CD8-positive, alpha-beta memory T cell (primary cell): ENCODE data around the gene POU2F3. TPM values are rescaled to one million over a fixed set of nuclear protein-coding genes. Genes with fewer than 3 reads are reported as not detected.

ENCODE experiments used
- CTCF ChIA-PET: fragments of 350-600 bp; sonication (Branson Sonifier 250); formaldehyde crosslinking; loops from one replicate; lab custom pipeline; 2021; ENCODE audit warnings: antibody characterized with exemption; lab: Charles Lee
- POLR2A ChIA-PET: fragments of 350-600 bp; sonication (Branson Sonifier 250); formaldehyde crosslinking; loops from one replicate; lab custom pipeline; 2021; ENCODE audit warnings: antibody characterized with exemption; lab: Charles Lee
- DNase-seq, 5 donors: peaks; one replicate each; pipeline versions ENCODE4 v3.0.0 to v3.0.0-alpha.2; 2020 to 2022; ENCODE audit warnings: mixed read lengths in 1 of 5
- H3K27ac ChIP-seq: one replicate; pipeline ENCODE4 v1.7.0; 2013; ENCODE audit warnings: low read depth, mild to moderate bottlenecking, low read length, moderate library complexity
- H3K27me3 ChIP-seq: 2 replicates; pipeline ENCODE4 v1.7.0; 2013; ENCODE audit warnings: low read length, mild to moderate bottlenecking; ENCODE audit not compliant: insufficient read depth, poor library complexity, severe bottlenecking
- H3K36me3 ChIP-seq: 2 replicates; pipeline ENCODE4 v1.7.0; 2013; ENCODE audit warnings: mild to moderate bottlenecking, low read length, moderate library complexity; ENCODE audit not compliant: insufficient read depth
- H3K4me1 ChIP-seq: 2 replicates; pipeline ENCODE4 v1.7.0; 2013; ENCODE audit warnings: mild to moderate bottlenecking, low read length, moderate library complexity; ENCODE audit not compliant: insufficient read depth
- H3K4me3 ChIP-seq: 2 replicates; pipeline ENCODE4 v1.7.0; 2013; ENCODE audit warnings: mild to moderate bottlenecking, low read length
- H3K9me3 ChIP-seq: 2 replicates; pipeline ENCODE4 v1.7.0; 2013; ENCODE audit warnings: mild to moderate bottlenecking, low read length
- H3K27ac Mint-ChIP-seq, 8 donors: one replicate each; pipeline ENCODE4 v1.8.0; 2020 to 2021; ENCODE audit warnings: mixed read lengths in 8 of 8, mild to moderate bottlenecking in 6 of 8, inconsistent platforms in 3 of 8, moderate library complexity in 3 of 8
- H3K27me3 Mint-ChIP-seq, 2 donors: one replicate each; pipeline ENCODE4 v1.8.0; 2020 to 2021; ENCODE audit warnings: mixed read lengths in 2 of 2, mild to moderate bottlenecking in 1 of 2, moderate library complexity in 1 of 2
- H3K36me3 Mint-ChIP-seq, 3 donors: one replicate each; pipeline ENCODE4 v1.8.0; 2020 to 2021; ENCODE audit warnings: mixed read lengths in 3 of 3, inconsistent platforms in 1 of 3, mild to moderate bottlenecking in 1 of 3
- H3K4me1 Mint-ChIP-seq, 3 donors: one replicate each; pipeline ENCODE4 v1.8.0; 2020 to 2021; ENCODE audit warnings: mixed read lengths in 3 of 3, inconsistent platforms in 1 of 3, mild to moderate bottlenecking in 1 of 3
- H3K4me3 Mint-ChIP-seq, 7 donors: one replicate each; pipeline ENCODE4 v1.8.0; 2020 to 2021; ENCODE audit warnings: mixed read lengths in 7 of 7, mild to moderate bottlenecking in 6 of 7, moderate library complexity in 4 of 7, inconsistent platforms in 2 of 7
- H3K9me3 Mint-ChIP-seq, 5 donors: one replicate each; pipeline ENCODE4 v1.8.0; 2020 to 2022; ENCODE audit warnings: mixed read lengths in 5 of 5, mild to moderate bottlenecking in 3 of 5, moderate library complexity in 2 of 5, inconsistent platforms in 1 of 5
- polyA plus RNA-seq: library from polyadenylated mRNA; unstranded; fragments of 300-500 nt; fragmentation: Illumina TruSeq; gene quantifications from one replicate; pipeline ENCODE4 v1.2.3, GENCODE V29; 2021
- total RNA-seq, 2 experiments: library from RNA; stranded (reverse); gene quantifications; one replicate each; pipeline ENCODE4 v1.2.3, GENCODE V29; 2021

Gene POU2F3
- total and polyA plus RNA-seq, 3 experiments from 2014 or later: not detected

DNA sequence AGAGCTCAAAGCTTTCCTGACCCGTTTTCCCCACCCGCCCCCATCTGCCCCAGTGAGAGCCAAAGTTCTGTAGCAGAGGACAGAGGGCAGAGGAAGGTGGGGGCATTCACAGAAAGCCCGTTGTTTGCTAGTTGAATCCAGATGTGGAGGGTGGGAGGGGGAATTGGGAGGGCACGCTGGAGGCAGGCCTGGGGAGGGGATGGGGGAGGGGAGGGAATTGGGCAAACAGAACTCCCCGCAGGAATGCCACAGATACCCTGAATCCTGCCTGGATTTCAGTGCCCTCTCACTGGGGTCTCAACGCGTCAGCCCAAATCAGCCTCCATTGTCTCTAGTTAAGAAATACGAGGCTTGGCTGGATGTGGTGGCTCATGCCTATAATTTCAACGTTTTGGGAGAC, 42.0 kb upstream of the POU2F3 start:
- Histone ChIP-seq H3K27me3 (no peaks in the 10 kb centered on the region), H3K36me3 (no peaks in the 10 kb centered on the region), H3K27ac (no peak overlapping the region), H3K9me3 (no peaks in the 10 kb centered on the region), H3K4me1 (no peaks in the 10 kb centered on the region), H3K4me3 (no peak overlapping the region)
- DNase-seq: no peak
- H3K27ac Mint-ChIP-seq: no peak overlapping the region
- POLR2A ChIA-PET: no interaction called here
- no peaks in the 10 kb centered on the region for H3K4me1 Mint-ChIP-seq
- CTCF ChIA-PET: no interaction called here
- H3K27me3 Mint-ChIP-seq: peaks cover 12 to 20% of the 10 kb centered on the region in 2 donors
- no peaks in the 10 kb centered on the region for H3K9me3 Mint-ChIP-seq
- no peak overlapping the region for H3K4me3 Mint-ChIP-seq
- H3K36me3 Mint-ChIP-seq: no peaks in the 10 kb centered on the region

- no peak overlapping the region for H3K4me3 Mint-ChIP-seq
- no peaks in the 10 kb centered on the region for H3K9me3 Mint-ChIP-seq
- ChIA-PET CTCF (no interaction called here), POLR2A (no interaction called here)
- H3K4me1 Mint-ChIP-seq: no peaks in the 10 kb centered on the region
- peaks cover 14 to 22% of the 10 kb centered on the region in 2 donors for H3K27me3 Mint-ChIP-seq
- no peaks in the 10 kb centered on the region for H3K36me3 Mint-ChIP-seq
- DNase-seq: no peak
- Histone ChIP-seq H3K4me1 (no peaks in the 10 kb centered on the region), H3K27ac (no peak overlapping the region), H3K9me3 (no peaks in the 10 kb centered on the region), H3K27me3 (no peaks in the 10 kb centered on the region), H3K4me3 (no peak overlapping the region), H3K36me3 (no peaks in the 10 kb centered on the region)
- no peak overlapping the region for H3K27ac Mint-ChIP-seq
Observed at GRCh38 chr11:120198403-120198786, 41.5 kb upstream of the POU2F3 start.

DNA sequence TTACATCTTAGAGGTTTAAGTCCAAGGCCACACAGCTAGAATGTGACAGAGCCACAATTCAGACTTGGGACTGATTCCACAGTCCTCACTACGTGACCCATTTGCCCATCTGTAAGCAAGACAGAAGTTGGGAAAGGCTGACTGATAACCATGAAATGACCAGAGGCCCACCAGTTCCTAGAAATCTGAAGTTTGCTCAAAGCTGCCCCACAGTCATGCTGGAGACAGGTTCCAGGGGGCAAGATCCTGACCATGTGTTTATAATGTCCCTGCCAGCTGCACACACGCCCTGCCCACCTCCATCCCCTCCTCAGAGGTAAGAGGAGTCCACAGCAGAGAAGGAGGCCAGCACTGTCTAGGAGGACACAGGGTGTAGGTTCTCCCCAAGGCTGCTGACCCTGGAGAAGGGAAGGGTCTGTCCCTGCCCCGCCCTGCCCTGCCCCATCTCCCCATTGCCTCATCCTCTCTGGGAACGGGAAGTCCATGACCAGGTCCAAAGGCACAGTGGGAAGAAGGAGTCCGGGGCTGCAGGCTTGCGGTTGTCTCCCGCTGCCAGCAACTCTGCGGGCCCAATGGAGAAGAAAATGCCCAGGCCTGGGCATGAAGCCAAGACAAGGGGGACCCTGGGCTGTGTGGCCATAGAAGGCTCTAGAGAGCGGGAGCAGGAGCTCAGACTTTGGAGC, 41.0 kb upstream of the POU2F3 start:
- Mint-ChIP-seq H3K9me3 (no peaks in the 10 kb centered on the region), H3K27ac (no peak overlapping the region), H3K4me1 (no peaks in the 10 kb centered on the region), H3K4me3 (no peak overlapping the region), H3K27me3 (peaks cover 13 to 22% of the 10 kb centered on the region in 2 donors), H3K36me3 (no peaks in the 10 kb centered on the region)
- Histone ChIP-seq H3K27me3 (no peaks in the 10 kb centered on the region), H3K36me3 (no peaks in the 10 kb centered on the region), H3K4me3 (no peak overlapping the region), H3K27ac (no peak overlapping the region), H3K9me3 (no peaks in the 10 kb centered on the region), H3K4me1 (no peaks in the 10 kb centered on the region)
- no peak for DNase-seq
- ChIA-PET POLR2A (no interaction called here), CTCF (no interaction called here)

DNA sequence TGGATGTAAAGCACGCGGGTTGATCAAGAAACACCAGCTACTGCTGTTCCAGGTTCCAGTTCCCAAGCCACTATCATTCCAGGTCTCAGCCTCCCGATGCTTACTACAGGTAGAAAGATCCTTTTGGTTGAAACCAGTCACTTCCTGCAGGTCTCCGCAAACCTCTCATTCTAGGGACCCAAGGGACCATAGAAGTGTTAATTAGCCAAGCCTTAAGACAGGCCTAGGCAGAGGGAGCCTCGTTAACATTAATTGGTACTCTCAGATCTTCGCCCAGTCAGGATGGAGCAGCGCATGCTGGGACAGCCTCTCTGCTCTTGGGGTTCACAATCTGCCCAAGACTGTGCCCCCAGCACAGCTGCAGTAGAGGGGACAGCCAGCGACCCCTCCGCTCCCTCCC, 40.3 kb upstream of the POU2F3 start:
- Histone ChIP-seq H3K36me3 (no peaks in the 10 kb centered on the region), H3K27ac (no peak overlapping the region), H3K9me3 (no peaks in the 10 kb centered on the region), H3K4me3 (no peak overlapping the region), H3K27me3 (no peaks in the 10 kb centered on the region), H3K4me1 (no peaks in the 10 kb centered on the region)
- ChIA-PET CTCF (no interaction called here), POLR2A (no interaction called here)
- Mint-ChIP-seq H3K36me3 (no peaks in the 10 kb centered on the region), H3K4me3 (no peak overlapping the region), H3K4me1 (no peaks in the 10 kb centered on the region), H3K27ac (no peak overlapping the region), H3K27me3 (peaks cover 13 to 25% of the 10 kb centered on the region in 2 donors), H3K9me3 (no peaks in the 10 kb centered on the region)
- DNase-seq: no peak

- ChIA-PET CTCF (no interaction called here), POLR2A (no interaction called here)
- no peaks in the 10 kb centered on the region for H3K4me1 Mint-ChIP-seq
- Histone ChIP-seq H3K4me1 (no peaks in the 10 kb centered on the region), H3K27ac (no peak overlapping the region), H3K27me3 (no peaks in the 10 kb centered on the region), H3K9me3 (no peaks in the 10 kb centered on the region), H3K4me3 (no peak overlapping the region), H3K36me3 (no peaks in the 10 kb centered on the region)
- peaks cover 13 to 30% of the 10 kb centered on the region in 2 donors for H3K27me3 Mint-ChIP-seq
- H3K36me3 Mint-ChIP-seq: peaks cover 0 to 2% (median 0%) of the 10 kb centered on the region in 3 donors
- H3K27ac Mint-ChIP-seq: no peak overlapping the region
- DNase-seq: no peak
- H3K9me3 Mint-ChIP-seq: no peaks in the 10 kb centered on the region
- H3K4me3 Mint-ChIP-seq: peak overlapping the region in 1 of 7 donors; percentile 5
Observed at GRCh38 chr11:120200677-120201076, 39.3 kb upstream of the POU2F3 start.

DNA sequence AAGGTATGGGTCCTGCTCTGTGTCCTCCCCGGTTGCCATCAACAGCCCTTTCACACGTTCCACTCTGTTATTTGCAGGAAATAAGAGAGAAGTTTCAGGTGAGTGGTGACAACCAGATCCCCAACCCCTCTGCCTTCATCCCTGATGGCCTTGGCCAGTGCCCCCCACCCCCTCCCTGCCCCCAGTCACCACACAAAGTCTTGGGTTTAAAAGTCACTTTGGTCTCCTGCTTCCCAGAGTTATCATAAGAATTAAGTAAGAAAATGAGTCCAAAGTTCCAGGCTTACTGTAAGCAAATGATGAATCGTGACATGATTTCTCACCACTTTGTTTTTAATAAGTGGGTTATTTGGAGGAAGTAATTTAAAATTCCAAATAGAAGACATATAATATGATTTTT, 38.3 kb upstream of the POU2F3 start:
- POLR2A ChIA-PET: no interaction called here
- no peaks in the 10 kb centered on the region for H3K9me3 Mint-ChIP-seq
- Histone ChIP-seq H3K36me3 (no peaks in the 10 kb centered on the region), H3K9me3 (no peaks in the 10 kb centered on the region), H3K4me1 (no peaks in the 10 kb centered on the region), H3K27me3 (no peaks in the 10 kb centered on the region), H3K4me3 (no peak overlapping the region), H3K27ac (no peak overlapping the region)
- DNase-seq: no peak
- peaks cover 13 to 35% of the 10 kb centered on the region in 2 donors for H3K27me3 Mint-ChIP-seq
- H3K4me3 Mint-ChIP-seq: no peak overlapping the region
- H3K27ac Mint-ChIP-seq: no peak overlapping the region
- H3K36me3 Mint-ChIP-seq: peaks cover 0 to 2% (median 0%) of the 10 kb centered on the region in 3 donors
- H3K4me1 Mint-ChIP-seq: no peaks in the 10 kb centered on the region
- CTCF ChIA-PET: no interaction called here

DNA sequence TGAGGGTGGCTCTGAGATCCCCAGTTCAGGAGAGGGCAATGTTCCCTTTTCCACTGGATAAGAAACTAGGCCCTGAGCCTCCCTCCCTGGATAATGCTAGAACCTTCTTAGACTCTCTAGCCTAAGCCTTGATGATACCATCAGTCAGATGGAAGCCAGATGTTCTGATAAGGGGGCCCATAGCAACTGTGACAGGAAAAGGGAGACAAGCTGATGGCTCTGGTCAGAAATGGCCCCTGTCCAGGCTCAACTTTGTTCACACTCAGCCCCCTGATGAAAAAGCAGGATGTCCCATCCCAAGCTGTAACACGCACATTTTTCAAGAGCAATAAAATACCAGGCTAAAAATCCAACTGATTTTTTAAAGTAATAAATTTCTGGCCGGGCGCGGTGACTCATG, 36.3 kb upstream of the POU2F3 start:
- Mint-ChIP-seq H3K4me1 (no peaks in the 10 kb centered on the region), H3K27ac (no peak overlapping the region), H3K27me3 (peaks cover 20 to 47% of the 10 kb centered on the region in 2 donors), H3K4me3 (no peak overlapping the region), H3K9me3 (no peaks in the 10 kb centered on the region), H3K36me3 (peaks cover 0 to 2% (median 0%) of the 10 kb centered on the region in 3 donors)
- CTCF ChIA-PET: no interaction called here
- no peak overlapping the region for H3K27ac ChIP-seq
- H3K4me1 ChIP-seq: no peaks in the 10 kb centered on the region
- H3K27me3 ChIP-seq: no peaks in the 10 kb centered on the region
- H3K36me3 ChIP-seq: no peaks in the 10 kb centered on the region
- POLR2A ChIA-PET: no interaction called here
- H3K4me3 ChIP-seq: no peak overlapping the region
- no peaks in the 10 kb centered on the region for H3K9me3 ChIP-seq
- DNase-seq: no peak

DNA sequence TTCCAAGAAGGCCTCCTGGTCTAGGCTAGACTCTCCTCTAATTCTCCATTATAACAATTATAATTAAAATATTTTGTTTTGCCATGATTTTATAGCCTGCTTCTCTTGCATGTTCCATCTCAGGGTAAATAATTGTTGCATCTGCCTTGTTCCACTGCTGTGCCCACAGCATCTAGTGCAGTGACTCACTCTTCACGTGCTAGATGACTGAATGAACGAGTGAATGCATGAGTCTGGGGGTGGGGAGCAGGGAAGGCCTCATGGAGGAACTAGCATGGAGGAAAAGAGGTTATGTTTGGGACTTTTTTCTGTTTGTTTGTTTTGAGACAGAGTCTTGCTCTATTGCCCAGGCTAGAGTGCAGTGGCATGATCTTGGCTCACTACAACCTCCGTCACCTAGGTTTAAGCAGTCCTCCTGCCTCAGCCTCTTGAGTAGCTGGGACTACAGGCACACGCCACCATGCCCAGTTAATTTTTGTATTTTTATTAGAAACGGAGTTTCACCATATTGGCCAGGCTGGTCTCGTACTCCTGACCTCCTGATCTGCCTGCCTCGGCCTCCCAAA, 34.3 kb upstream of the POU2F3 start:
- no peak overlapping the region for H3K27ac ChIP-seq
- H3K27me3 ChIP-seq: no peaks in the 10 kb centered on the region
- Mint-ChIP-seq H3K36me3 (peaks cover 0 to 2% (median 0%) of the 10 kb centered on the region in 3 donors), H3K4me1 (peaks cover 8 to 10% (median 9%) of the 10 kb centered on the region in 3 donors), H3K27me3 (peaks cover 28 to 40% of the 10 kb centered on the region in 2 donors), H3K4me3 (no peak overlapping the region), H3K27ac (no peak overlapping the region), H3K9me3 (no peaks in the 10 kb centered on the region)
- H3K36me3 ChIP-seq: no peaks in the 10 kb centered on the region
- peaks cover 7% of the 10 kb centered on the region for H3K4me1 ChIP-seq
- no peaks in the 10 kb centered on the region for H3K9me3 ChIP-seq
- CTCF ChIA-PET: no interaction called here
- POLR2A ChIA-PET: no interaction called here
- DNase-seq: no peak
- no peak overlapping the region for H3K4me3 ChIP-seq
